GM18508 (cell line): ENCODE data around the gene TCIRG1.

Source experiments
- ATAC-seq: cut with Tn5 transposase; IDR thresholded peaks from one replicate; pipeline ENCODE4 v1.9.1; 2021; ENCODE audit warnings: moderate number of reproducible peaks; ENCODE audit not compliant: insufficient read depth, unreplicated experiment

TCIRG1 gene

GRCh38 chr11:68036141-68036716 is 2.6 kb upstream of the TCIRG1 start:
- no peak for ATAC-seq

- no peak for ATAC-seq
Measured at GRCh38 chr11:68036717-68037239, 2.0 kb upstream of the TCIRG1 start.

GRCh38 chr11:68037411-68038225 is 1.2 kb upstream of the TCIRG1 start:
- no peak for ATAC-seq

GRCh38 chr11:68038226-68038717 is 553 bp upstream of the TCIRG1 start:
- ATAC-seq: no peak

- ATAC-seq: no peak
Measured at GRCh38 chr11:68039526-68040086, 781 bp downstream of the TCIRG1 start.

- ATAC-seq: no peak
Measured at GRCh38 chr11:68040101-68040956, 1.5 kb downstream of the TCIRG1 start.

- no peak for ATAC-seq
Measured at GRCh38 chr11:68040957-68041591, 2.2 kb downstream of the TCIRG1 start.

GRCh38 chr11:68041617-68042218 is 2.9 kb downstream of the TCIRG1 start:
- ATAC-seq: no peak

- no peak for ATAC-seq
Measured at GRCh38 chr11:68042219-68043028, 3.6 kb downstream of the TCIRG1 start.

- no peak for ATAC-seq
Measured at GRCh38 chr11:68043029-68043348, 4.2 kb downstream of the TCIRG1 start.

- ATAC-seq: no peak
Measured at GRCh38 chr11:68043349-68044144, 4.7 kb downstream of the TCIRG1 start.

- ATAC-seq: no peak
Measured at GRCh38 chr11:68044145-68044813, 5.5 kb downstream of the TCIRG1 start.

GRCh38 chr11:68044898-68045351 is 6.1 kb downstream of the TCIRG1 start:
- ATAC-seq: no peak

GRCh38 chr11:68047437-68048290 is 8.8 kb downstream of the TCIRG1 start:
- no peak for ATAC-seq

- no peak for ATAC-seq
Measured at GRCh38 chr11:68048681-68049508, 10.1 kb downstream of the TCIRG1 start.
